Bronchial epithelial cell (primary cell): ENCODE results near the gene HNRNPC. TPM values are rescaled to one million over a fixed set of nuclear protein-coding genes. Genes with fewer than 3 reads are reported as not detected.
A peak's percentile ranks its signal among the peaks of the same experiment; 100 is the strongest.

ENCODE experiments used
- DNase-seq: peaks from one replicate; pipeline ENCODE4 v3.0.0-alpha.2; 2010; ENCODE audit warnings: low read depth
- FAIRE-seq: peaks from 2 replicates; lab custom pipeline; 2011; peaks lifted over from hg19 to GRCh38; lab: Jason Lieb, UNC
- H3K27me3 ChIP-seq: 2 replicates; pipeline ENCODE4 v1.5.1; 2011; ENCODE audit warnings: low read length; ENCODE audit not compliant: control insufficient read depth, insufficient read depth
- H3K36me3 ChIP-seq: 2 replicates; pipeline ENCODE4 v1.5.1; 2011; ENCODE audit warnings: low read length; ENCODE audit not compliant: control insufficient read depth, insufficient read depth
- H3K4me3 ChIP-seq: 2 replicates; pipeline ENCODE4 v1.5.1; 2011; ENCODE audit warnings: mild to moderate bottlenecking, low read depth, low read length, control low read depth
- total RNA-seq: library from RNA; depleted of rRNA; stranded (reverse); fragments of >200 nt; gene quantifications from 2 replicates; pipeline ENCODE4 v1.2.1, GENCODE V29; 2014
- TF ChIP-seq, protein P1 (sequence below): IDR thresholded peaks from 2 replicates; pipeline ENCODE4 v1.5.1; 2011; ENCODE audit warnings: mild to moderate bottlenecking, moderate library complexity, low read length, control low read depth, inconsistent platforms; ENCODE audit not compliant: insufficient read depth, severe bottlenecking

Gene HNRNPC
- total RNA-seq, 1 donor from 2014 or later = 870 TPM

DNA sequence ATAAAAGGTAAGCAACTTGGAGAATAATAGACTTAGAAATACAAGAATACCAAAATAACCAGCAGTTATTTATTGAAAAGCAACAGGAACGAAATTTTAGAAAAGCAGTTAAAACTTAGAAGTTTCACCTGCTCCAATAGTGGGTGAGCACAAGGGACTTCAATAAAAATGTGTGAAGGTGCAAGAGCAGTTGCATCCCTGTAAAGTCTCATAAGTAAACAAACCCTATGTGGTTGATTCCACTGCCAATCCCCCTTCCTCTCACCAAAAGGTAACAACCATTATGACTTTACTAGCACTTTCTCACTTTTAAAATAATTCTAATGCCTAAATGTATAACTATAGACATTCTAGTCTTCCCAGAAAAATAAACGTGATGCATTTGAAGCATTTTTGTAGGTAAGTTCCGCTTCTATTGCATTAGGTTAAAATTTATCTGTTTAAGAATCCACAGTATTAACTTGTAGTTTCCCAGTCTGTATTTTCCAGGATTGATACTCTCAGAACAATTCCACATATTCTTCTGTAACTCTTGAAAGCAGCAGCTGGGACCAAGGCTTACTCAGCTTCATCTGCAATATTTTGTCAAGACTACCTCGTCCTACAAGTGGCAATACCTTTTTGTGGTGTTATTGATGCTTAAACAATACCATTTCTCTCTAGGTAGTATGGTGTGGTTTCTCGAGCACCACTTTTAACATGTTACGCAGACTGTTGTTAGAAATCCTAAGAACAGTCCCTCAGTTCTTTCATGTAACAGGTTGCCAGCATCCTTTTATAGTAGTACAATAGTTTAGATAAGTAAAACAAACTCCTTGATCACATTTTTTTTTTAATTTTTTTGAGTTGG is 32.1 kb downstream of the HNRNPC start:
- H3K4me3 ChIP-seq = no peak overlapping the region
- TF ChIP-seq, protein P1, sequence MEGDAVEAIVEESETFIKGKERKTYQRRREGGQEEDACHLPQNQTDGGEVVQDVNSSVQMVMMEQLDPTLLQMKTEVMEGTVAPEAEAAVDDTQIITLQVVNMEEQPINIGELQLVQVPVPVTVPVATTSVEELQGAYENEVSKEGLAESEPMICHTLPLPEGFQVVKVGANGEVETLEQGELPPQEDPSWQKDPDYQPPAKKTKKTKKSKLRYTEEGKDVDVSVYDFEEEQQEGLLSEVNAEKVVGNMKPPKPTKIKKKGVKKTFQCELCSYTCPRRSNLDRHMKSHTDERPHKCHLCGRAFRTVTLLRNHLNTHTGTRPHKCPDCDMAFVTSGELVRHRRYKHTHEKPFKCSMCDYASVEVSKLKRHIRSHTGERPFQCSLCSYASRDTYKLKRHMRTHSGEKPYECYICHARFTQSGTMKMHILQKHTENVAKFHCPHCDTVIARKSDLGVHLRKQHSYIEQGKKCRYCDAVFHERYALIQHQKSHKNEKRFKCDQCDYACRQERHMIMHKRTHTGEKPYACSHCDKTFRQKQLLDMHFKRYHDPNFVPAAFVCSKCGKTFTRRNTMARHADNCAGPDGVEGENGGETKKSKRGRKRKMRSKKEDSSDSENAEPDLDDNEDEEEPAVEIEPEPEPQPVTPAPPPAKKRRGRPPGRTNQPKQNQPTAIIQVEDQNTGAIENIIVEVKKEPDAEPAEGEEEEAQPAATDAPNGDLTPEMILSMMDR = no peak
- H3K27me3 ChIP-seq = no peaks in the 10 kb centered on the region
- peaks cover 10% of the 10 kb centered on the region for H3K36me3 ChIP-seq
- DNase-seq = no peak
- no peak for FAIRE-seq

DNA sequence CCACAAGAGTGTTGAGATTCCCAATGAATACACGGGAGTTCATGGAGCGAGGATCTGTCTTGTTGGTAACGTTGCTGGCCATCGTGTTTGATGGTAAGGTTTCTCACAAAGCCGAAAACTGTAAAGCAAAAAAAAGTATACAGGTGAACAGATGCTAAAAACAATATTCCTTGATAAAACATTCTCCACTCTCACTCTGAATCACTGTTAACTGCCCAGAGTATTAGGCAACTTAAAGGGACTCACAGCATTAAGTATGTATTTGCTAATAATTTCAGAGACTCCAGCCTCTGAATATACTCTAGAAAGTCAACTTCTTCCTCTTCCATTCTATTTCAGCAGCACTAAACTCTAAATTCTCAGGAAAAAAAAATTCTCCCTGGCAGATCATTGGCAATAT is 35.1 kb downstream of the HNRNPC start:
- no peak for DNase-seq

DNA sequence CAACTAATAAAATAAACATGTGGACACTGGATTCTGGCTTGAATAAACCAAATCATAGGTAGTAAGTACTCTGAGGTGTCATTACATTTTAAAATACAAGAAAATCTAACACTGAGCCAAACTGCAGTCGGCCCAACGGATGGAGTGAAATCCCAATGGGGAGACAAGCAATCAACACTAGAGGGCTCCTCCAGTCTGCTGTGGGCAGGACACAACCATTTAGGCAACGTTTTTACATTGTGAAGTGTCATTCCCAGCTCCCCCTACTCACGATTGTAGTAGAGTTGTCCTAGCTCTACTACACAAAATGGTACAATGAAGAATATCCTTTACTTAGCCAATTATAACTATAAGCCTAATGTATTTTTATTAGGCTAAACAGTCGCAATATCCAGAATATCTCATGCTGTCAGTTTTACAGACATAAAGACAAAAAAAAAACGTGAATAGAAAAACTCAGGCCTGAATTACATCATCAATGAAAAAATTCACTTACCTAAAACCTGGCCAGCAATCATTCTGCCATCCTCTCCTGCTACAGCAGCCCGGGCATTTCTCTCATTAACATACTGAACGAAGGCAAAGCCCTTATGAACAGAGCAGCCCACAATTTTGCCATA is 35.7 kb downstream of the HNRNPC start:
- no peak overlapping the region for H3K4me3 ChIP-seq
- TF ChIP-seq, protein P1 = peak; percentile 12
- no peak for DNase-seq
- FAIRE-seq = no peak
- H3K36me3 ChIP-seq = peaks cover 17% of the 10 kb centered on the region
- H3K27me3 ChIP-seq = no peaks in the 10 kb centered on the region

More for the DNA sequence above, 35.1 kb downstream of the HNRNPC start:
- TF ChIP-seq, protein P1 = no peak
- H3K36me3 ChIP-seq = peaks cover 17% of the 10 kb centered on the region
- no peak overlapping the region for H3K4me3 ChIP-seq
- no peaks in the 10 kb centered on the region for H3K27me3 ChIP-seq
- FAIRE-seq = no peak

DNA sequence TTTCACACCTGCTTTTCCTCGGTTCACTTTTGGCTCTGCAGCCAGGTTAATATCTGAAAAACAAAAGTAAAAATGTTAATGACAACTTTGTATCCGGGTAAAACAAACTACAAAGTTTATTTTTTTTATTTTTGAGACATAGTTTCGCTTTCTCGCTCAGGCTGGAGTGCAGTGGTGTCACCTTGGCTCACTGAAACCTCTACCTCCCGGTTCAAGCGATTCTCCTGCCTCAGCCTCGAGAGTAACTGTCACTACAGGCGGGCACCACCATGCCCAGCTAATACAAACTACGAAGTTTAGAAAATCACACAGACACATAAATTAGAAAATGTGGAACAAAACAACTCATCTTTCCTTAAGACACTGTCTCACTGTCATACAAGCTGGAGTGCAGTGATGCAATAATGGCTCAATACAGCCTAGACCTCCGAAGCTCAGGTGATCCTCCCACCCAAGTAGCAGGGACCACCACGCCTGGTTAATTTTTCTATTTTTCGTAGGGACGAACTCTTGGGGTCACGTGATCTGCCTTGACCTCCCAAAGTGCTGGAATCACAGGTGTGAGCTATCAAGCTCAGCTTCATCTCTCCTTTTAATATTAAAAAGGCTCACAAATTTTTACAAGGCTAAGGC is 38.1 kb downstream of the HNRNPC start:
- DNase-seq (no peak), FAIRE-seq (no peak)
- H3K36me3 ChIP-seq = peaks cover 20% of the 10 kb centered on the region
- H3K27me3 ChIP-seq = no peaks in the 10 kb centered on the region
- no peak overlapping the region for H3K4me3 ChIP-seq
- TF ChIP-seq, protein P1 = no peak

DNA sequence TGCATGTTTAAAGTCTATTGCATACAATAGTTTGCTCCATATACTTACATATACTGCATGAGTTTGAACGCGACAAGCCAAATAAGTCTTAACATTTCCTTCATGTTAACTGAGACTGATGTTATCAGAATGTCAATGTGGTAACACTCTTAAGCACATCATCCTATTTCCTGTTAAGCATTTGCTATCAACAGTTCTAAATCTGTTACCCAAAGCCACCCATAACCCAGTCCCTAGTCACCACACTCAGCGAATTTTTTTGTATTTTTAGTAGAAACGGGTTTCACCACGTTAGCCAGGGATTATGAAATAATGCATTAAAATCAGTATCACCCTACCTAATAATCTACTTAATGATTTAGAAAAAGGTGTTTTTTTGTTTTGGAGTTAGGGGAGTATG is 39.4 kb downstream of the HNRNPC start:
- FAIRE-seq (no peak), DNase-seq (no peak)
- Histone ChIP-seq H3K4me3 (no peak overlapping the region), H3K36me3 (peaks cover 19% of the 10 kb centered on the region), H3K27me3 (no peaks in the 10 kb centered on the region)
- TF ChIP-seq, protein P1 = no peak
